Measurements from ENCODE around the gene GNG5. TPM values are rescaled to one million over a fixed set of nuclear protein-coding genes. Genes with fewer than 3 reads are reported as not detected.

Gene GNG5
- 87.0 and 94.6 TPM in 2 replicates for total RNA-seq

GRCh38 chr1:84506002-84506728 is at the start of gene GNG5, which contains the start of gene SPATA1:
TSS of gene GNG5 (minus strand) at chr1:84506581. CDS start at chr1:84506091, 490 bp downstream.
TSS of gene SPATA1 (plus strand) at chr1:84506386. CDS start at chr1:84516360, 9,974 bp downstream.

GRCh38 chr1:84478876-84479868 is 27.2 kb downstream of the GNG5 start, which contains the start of gene RPF1:
TSS of gene RPF1 (plus strand) at chr1:84479266. CDS start at chr1:84479282, 16 bp downstream.

Other genes with a start within 250 kb of the GNG5 start
- gene SAMD13, start 204.9 kb downstream of the GNG5 start, total RNA-seq, result 1.1 and 1.3 TPM in 2 replicates
- gene DNASE2B, start 108.1 kb downstream of the GNG5 start, total RNA-seq, result not detected in 2 replicates
- 42.0 and 54.1 TPM in 2 replicates for gene RPF1, start 27.3 kb downstream of the GNG5 start, total RNA-seq
- 16.8 TPM in 1 of 2 replicates, not detected in the other for gene SPATA1, start 195 bp downstream of the GNG5 start, total RNA-seq
- gene CTBS, start 67.9 kb upstream of the GNG5 start, total RNA-seq, result 8.4 and 10.9 TPM in 2 replicates
- gene SSX2IP, start 183.9 kb upstream of the GNG5 start, total RNA-seq, result 12.8 and 13.4 TPM in 2 replicates

Data from airway epithelial cell (primary cell).